AG09309 (cell line): ENCODE data around the gene LMBR1L.

Source experiments
- DNase-seq: peaks from one replicate; pipeline ENCODE4 v3.0.0-alpha.2; 2010; ENCODE audit warnings: low read depth
- H3K4me3 ChIP-seq: 2 replicates; pipeline ENCODE4 v1.5.1; 2011; ENCODE audit warnings: mild to moderate bottlenecking, low read depth, low read length, moderate library complexity; ENCODE audit not compliant: control insufficient read depth
- CTCF ChIP-seq: IDR thresholded peaks from 2 replicates; pipeline ENCODE4 v1.5.1; 2011; ENCODE audit warnings: mild to moderate bottlenecking, low read depth, low read length, inconsistent platforms; ENCODE audit not compliant: insufficient read depth, control insufficient read depth; ENCODE audit errors: missing control alignments

Gene LMBR1L

GRCh38 chr12:49111206-49111605, 559 bp upstream of the LMBR1L start:
- H3K4me3 ChIP-seq: peak overlapping the region; percentile 30
- no peak for TF ChIP-seq CTCF
- DNase-seq: no peak

- no peak for TF ChIP-seq CTCF
- peak overlapping the region; percentile 88 for H3K4me3 ChIP-seq
- no peak for DNase-seq
Observed at GRCh38 chr12:49109641-49110463, 795 bp downstream of the LMBR1L start.

- no peak for DNase-seq
- TF ChIP-seq CTCF: no peak
- H3K4me3 ChIP-seq: peak overlapping the region; percentile 88
Observed at GRCh38 chr12:49108958-49109404, 1.7 kb downstream of the LMBR1L start.

GRCh38 chr12:49105504-49106084, 5.1 kb downstream of the LMBR1L start:
- TF ChIP-seq CTCF: no peak
- no peak for DNase-seq
- no peak overlapping the region for H3K4me3 ChIP-seq

GRCh38 chr12:49104822-49105221, 5.8 kb downstream of the LMBR1L start:
- H3K4me3 ChIP-seq: no peak overlapping the region
- no peak for TF ChIP-seq CTCF
- no peak for DNase-seq

- TF ChIP-seq CTCF: no peak
- no peak for DNase-seq
- H3K4me3 ChIP-seq: no peak overlapping the region
Observed at GRCh38 chr12:49100380-49100779, 10.3 kb downstream of the LMBR1L start.

- TF ChIP-seq CTCF: no peak
- no peak for DNase-seq
- no peak overlapping the region for H3K4me3 ChIP-seq
Observed at GRCh38 chr12:49098703-49099102, 11.9 kb downstream of the LMBR1L start.
